LNCaP clone FGC (cell line): ENCODE measurements around the gene CHGA.

Experiments
- DNase-seq: peaks from one replicate; pipeline ENCODE4 v3.0.0-alpha.2; 2011; ENCODE audit warnings: low read depth
- H3K4me3 ChIP-seq: 2 replicates; pipeline ENCODE4 v1.5.1; 2011; ENCODE audit warnings: mild to moderate bottlenecking, low read depth, low read length, control low read depth
- CTCF ChIP-seq: IDR thresholded peaks from 2 replicates; pipeline ENCODE4 v1.5.1; 2012; ENCODE audit warnings: mild to moderate bottlenecking; ENCODE audit not compliant: control insufficient read depth, insufficient read depth; ENCODE audit errors: extremely low read depth

CHGA gene

GRCh38 chr14:92916201-92916600 is 6.7 kb upstream of the CHGA start:
- TF ChIP-seq CTCF, result no peak
- DNase-seq, result no peak
- H3K4me3 ChIP-seq, result no peak overlapping the region

GRCh38 chr14:92917041-92917940 is 5.7 kb upstream of the CHGA start:
- H3K4me3 ChIP-seq, result no peak overlapping the region
- no peak for DNase-seq
- TF ChIP-seq CTCF, result no peak

- no peak for DNase-seq
- H3K4me3 ChIP-seq, result no peak overlapping the region
- no peak for TF ChIP-seq CTCF
Measured at GRCh38 chr14:92917956-92918355, 5.0 kb upstream of the CHGA start.

GRCh38 chr14:92920001-92920400 is 2.9 kb upstream of the CHGA start:
- no peak for TF ChIP-seq CTCF
- no peak overlapping the region for H3K4me3 ChIP-seq
- DNase-seq, result no peak

- no peak for DNase-seq
- no peak overlapping the region for H3K4me3 ChIP-seq
Measured at GRCh38 chr14:92922155-92922735, 705 bp upstream of the CHGA start.

GRCh38 chr14:92923744-92924103 is 774 bp downstream of the CHGA start:
- H3K4me3 ChIP-seq, result no peak overlapping the region
- DNase-seq, result no peak

More at GRCh38 chr14:92922155-92922735, 705 bp upstream of the CHGA start:
- TF ChIP-seq CTCF, result no peak

More at GRCh38 chr14:92923744-92924103, 774 bp downstream of the CHGA start:
- no peak for TF ChIP-seq CTCF
